CD4-positive, alpha-beta memory T cell (primary cell): ENCODE results near the gene WDR45B. TPM values are rescaled to one million over a fixed set of nuclear protein-coding genes. Genes with fewer than 3 reads are reported as not detected.
A peak's percentile ranks its signal among the peaks of the same experiment; 100 is the strongest.

ENCODE experiments used
- CTCF ChIA-PET: fragments of 350-600 bp; sonication (Branson Sonifier 250); formaldehyde crosslinking; loops from one replicate; lab custom pipeline; 2021; ENCODE audit warnings: inconsistent platforms; ENCODE audit not compliant: partially characterized antibody; lab: Charles Lee
- POLR2A ChIA-PET: fragments of 350-600 bp; sonication (Branson Sonifier 250); formaldehyde crosslinking; loops from one replicate; lab custom pipeline; 2021; ENCODE audit not compliant: partially characterized antibody; lab: Charles Lee
- DNase-seq, 5 donors: peaks; one replicate each; pipeline versions ENCODE4 v3.0.0 to v3.0.0-alpha.2; 2020 to 2022; ENCODE audit warnings: mixed read lengths in 1 of 5
- H3K27ac ChIP-seq: one replicate; pipeline ENCODE4 v1.7.0; 2013; ENCODE audit warnings: low read depth, low read length
- H3K27me3 ChIP-seq: 2 replicates; pipeline ENCODE4 v1.7.0; 2013; ENCODE audit warnings: mild to moderate bottlenecking, low read length, moderate library complexity; ENCODE audit not compliant: insufficient read depth
- H3K36me3 ChIP-seq: 2 replicates; pipeline ENCODE4 v1.7.0; 2013; ENCODE audit warnings: mild to moderate bottlenecking, low read length, moderate library complexity; ENCODE audit not compliant: insufficient read depth
- H3K4me1 ChIP-seq: 2 replicates; pipeline ENCODE4 v1.7.0; 2013; ENCODE audit warnings: mild to moderate bottlenecking, low read length, moderate library complexity; ENCODE audit not compliant: insufficient read depth
- H3K4me3 ChIP-seq, 2 donors: one replicate each; pipeline ENCODE4 v1.7.0; 2013; ENCODE audit warnings: low read length in 2 of 2, mild to moderate bottlenecking in 1 of 2
- H3K9me3 ChIP-seq, 2 donors: one replicate each; pipeline ENCODE4 v1.7.0; 2013; ENCODE audit warnings: low read length in 2 of 2, control low read depth in 1 of 2; ENCODE audit not compliant: control insufficient read depth in 1 of 2
- H3K27ac Mint-ChIP-seq, 7 donors: one replicate each; pipeline ENCODE4 v1.8.0; 2020 to 2021; ENCODE audit warnings: mixed read lengths in 7 of 7, mild to moderate bottlenecking in 6 of 7, inconsistent platforms in 3 of 7, moderate library complexity in 3 of 7
- H3K27me3 Mint-ChIP-seq, 2 donors: one replicate each; pipeline ENCODE4 v1.8.0; 2020 to 2021; ENCODE audit warnings: mixed read lengths in 2 of 2
- H3K36me3 Mint-ChIP-seq, 2 donors: one replicate each; pipeline ENCODE4 v1.8.0; 2020 to 2021; ENCODE audit warnings: mixed read lengths in 2 of 2, inconsistent platforms in 1 of 2, mild to moderate bottlenecking in 1 of 2
- H3K4me1 Mint-ChIP-seq, 4 donors: one replicate each; pipeline ENCODE4 v1.8.0; 2020 to 2021; ENCODE audit warnings: mixed read lengths in 4 of 4, mild to moderate bottlenecking in 1 of 4
- H3K4me3 Mint-ChIP-seq, 8 donors: one replicate each; pipeline ENCODE4 v1.8.0; 2020 to 2021; ENCODE audit warnings: mixed read lengths in 8 of 8, mild to moderate bottlenecking in 7 of 8, moderate library complexity in 6 of 8, inconsistent platforms in 3 of 8
- H3K9me3 Mint-ChIP-seq, 8 donors: one replicate each; pipeline ENCODE4 v1.8.0; 2020 to 2021; ENCODE audit warnings: mixed read lengths in 8 of 8, mild to moderate bottlenecking in 5 of 8, inconsistent platforms in 3 of 8, moderate library complexity in 1 of 8
- intact Hi-C: fragments of 100-400 bp; cut with micrococcal nuclease; formaldehyde crosslinking; loops from one replicate; pipeline ENCODE4 v1.15.1; 2023
- polyA plus RNA-seq, 2 donors: library from polyadenylated mRNA; unstranded; fragments of 300-500 nt; fragmentation: Illumina TruSeq; gene quantifications; one replicate each; pipeline ENCODE4 v1.2.3, GENCODE V29; 2021
- total RNA-seq, 2 experiments: library from RNA; stranded (reverse); gene quantifications; one replicate each; pipeline ENCODE4 v1.2.3, GENCODE V29; 2021

The WDR45B gene
- total and polyA plus RNA-seq, 4 experiments from 2014 or later, result 35.1 to 66.7 (median 57.3) TPM

DNA sequence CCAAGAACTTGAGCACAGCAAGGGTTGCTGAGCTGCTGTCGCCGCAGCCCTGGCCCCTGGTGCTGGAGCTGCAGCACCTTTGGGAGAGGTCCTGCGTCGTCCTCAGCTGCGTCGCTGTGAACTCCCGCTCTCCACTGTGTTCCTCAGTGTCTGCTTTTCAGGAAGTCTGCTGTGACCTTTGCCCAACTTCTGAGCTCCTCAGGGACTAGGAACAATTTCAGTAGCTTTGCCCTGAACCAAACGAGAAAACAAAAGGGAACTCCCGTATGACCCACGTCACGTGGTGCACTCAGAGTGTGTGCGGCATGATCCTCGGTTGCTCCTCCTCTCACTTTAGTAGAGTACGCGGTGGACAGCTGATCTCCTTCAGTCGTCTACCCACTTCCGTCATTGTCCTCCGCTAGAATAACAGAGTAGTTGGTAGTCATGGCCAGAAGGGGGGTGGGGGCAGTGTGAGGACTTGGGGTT lies 44.2 kb downstream of the WDR45B start:
- peaks cover 32% of the 10 kb centered on the region for H3K36me3 ChIP-seq
- Mint-ChIP-seq H3K27me3 (no peaks in the 10 kb centered on the region), H3K4me1 (peaks cover 3 to 14% (median 7%) of the 10 kb centered on the region in 4 donors), H3K27ac (peak overlapping the region in 6 of 7 donors; percentile 15 to 84 (median 65)), H3K4me3 (peak overlapping the region in 1 of 8 donors; percentile 25), H3K9me3 (no peaks in the 10 kb centered on the region), H3K36me3 (peaks cover 48 to 50% of the 10 kb centered on the region in 2 donors)
- H3K27ac ChIP-seq, result no peak overlapping the region
- CTCF ChIA-PET, result no interaction called here
- DNase-seq, result peak in 4 of 5 donors; percentile 18 to 72 (median 34)
- no peaks in the 10 kb centered on the region for H3K27me3 ChIP-seq
- H3K4me3 ChIP-seq, result no peak overlapping the region
- intact Hi-C loops, result no loop called here
- no peaks in the 10 kb centered on the region for H3K4me1 ChIP-seq
- H3K9me3 ChIP-seq, result no peaks in the 10 kb centered on the region
- POLR2A ChIA-PET, result interaction anchor here (1.8 kb wide), 1 partner anchor 12 kb away, joined by 4 read pairs; no protein-coding TSS in a partner anchor

DNA sequence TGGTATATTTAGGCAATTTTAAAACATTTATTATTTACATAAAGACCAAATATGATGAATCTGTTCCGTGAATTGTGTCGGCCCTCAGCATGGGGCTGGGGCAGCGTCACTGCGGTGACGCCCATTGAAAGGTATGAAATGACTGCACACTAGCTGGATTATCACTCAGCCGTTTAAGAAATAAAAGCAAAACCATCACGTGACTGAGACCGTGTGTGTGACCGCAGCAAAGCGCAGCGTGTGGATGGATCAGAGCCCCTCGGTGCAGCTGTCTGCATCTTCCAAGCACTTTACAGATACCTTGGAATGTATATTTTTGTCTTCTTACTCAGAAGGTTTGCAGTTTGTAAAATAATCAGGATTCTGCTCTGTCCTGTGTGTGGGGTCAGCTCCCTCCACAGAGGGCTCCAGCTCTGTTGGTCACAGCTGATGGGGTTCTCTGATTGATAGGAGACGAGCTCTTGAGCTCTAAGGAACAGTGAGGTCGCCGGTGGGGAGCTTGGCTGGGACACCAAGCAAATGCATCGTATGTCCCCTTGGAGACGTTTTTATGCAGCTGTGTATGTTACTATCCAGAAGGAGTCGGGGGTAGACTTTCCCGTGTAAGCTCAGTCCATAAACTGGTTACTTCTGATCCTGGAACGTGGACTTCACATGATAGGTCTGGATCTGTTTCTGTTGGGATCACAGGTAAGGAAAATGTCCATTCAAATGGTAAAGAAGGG lies 45.1 kb downstream of the WDR45B start:
- Histone ChIP-seq H3K27ac (no peak overlapping the region), H3K9me3 (no peaks in the 10 kb centered on the region), H3K4me1 (no peaks in the 10 kb centered on the region), H3K27me3 (no peaks in the 10 kb centered on the region), H3K4me3 (no peak overlapping the region), H3K36me3 (peaks cover 32% of the 10 kb centered on the region)
- peaks cover 3 to 14% (median 7%) of the 10 kb centered on the region in 4 donors for H3K4me1 Mint-ChIP-seq
- ChIA-PET CTCF (no interaction called here), POLR2A (interaction anchor here (1.8 kb wide), 1 partner anchor 11 kb away, joined by 4 read pairs; no protein-coding TSS in a partner anchor)
- H3K9me3 Mint-ChIP-seq, result no peaks in the 10 kb centered on the region
- H3K4me3 Mint-ChIP-seq, result no peak overlapping the region
- peaks cover 45 to 46% of the 10 kb centered on the region in 2 donors for H3K36me3 Mint-ChIP-seq
- H3K27ac Mint-ChIP-seq, result peak overlapping the region in 5 of 7 donors; percentile 32 to 80 (median 61)
- intact Hi-C loops, result no loop called here
- no peak for DNase-seq
- H3K27me3 Mint-ChIP-seq, result no peaks in the 10 kb centered on the region

DNA sequence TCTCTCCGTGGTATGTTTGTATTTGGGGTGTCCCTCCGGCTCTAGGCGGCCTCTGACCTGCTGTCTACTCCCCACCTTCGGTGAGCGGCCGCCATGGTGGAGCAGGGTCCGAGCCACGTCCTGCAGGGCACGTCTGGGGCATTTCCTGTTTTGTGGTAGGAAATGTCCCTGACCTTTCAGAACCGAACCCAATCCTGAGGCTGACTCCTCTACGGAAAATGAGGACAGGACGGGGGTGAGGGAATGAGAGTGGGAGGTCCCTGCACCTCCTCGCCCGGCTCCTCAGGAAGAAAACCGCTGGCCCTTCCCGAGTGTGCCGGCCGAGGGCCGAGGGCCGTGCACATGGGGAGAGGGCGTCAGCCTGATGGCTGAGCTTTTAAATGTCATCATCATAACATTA lies 45.8 kb downstream of the WDR45B start:
- Mint-ChIP-seq H3K27me3 (no peaks in the 10 kb centered on the region), H3K4me3 (no peak overlapping the region)
- H3K36me3 ChIP-seq, result peaks cover 32% of the 10 kb centered on the region

DNA sequence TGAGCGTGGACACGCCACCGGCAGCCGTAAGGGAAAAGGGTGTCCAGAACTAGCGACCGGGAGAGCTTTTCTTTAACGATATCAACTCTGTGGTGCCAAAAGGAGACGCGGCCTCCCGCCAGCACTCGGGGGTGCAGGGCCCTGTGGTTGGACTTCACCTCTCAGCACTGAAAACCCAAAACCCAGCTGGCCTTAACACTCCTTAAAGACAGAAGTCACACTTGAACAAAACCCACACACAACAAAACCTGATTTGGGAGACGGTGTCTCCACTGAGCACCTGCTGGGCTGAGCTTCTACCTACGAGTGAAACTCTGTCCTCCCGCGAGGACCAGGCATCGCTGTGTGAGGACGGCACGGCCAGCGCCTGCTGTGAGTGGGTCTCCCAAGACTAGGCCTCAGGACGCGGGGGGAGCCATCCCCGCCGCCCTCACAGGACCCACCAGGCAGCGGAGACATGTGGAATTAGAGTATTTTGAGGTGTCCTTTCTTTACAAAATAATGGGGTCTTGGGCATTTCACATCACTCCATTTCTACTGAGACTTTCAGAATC lies 46.7 kb downstream of the WDR45B start:
- H3K4me3 ChIP-seq, result no peak overlapping the region
- Mint-ChIP-seq H3K9me3 (no peaks in the 10 kb centered on the region), H3K27ac (no peak overlapping the region), H3K4me1 (peaks cover 6 to 14% (median 8%) of the 10 kb centered on the region in 4 donors), H3K4me3 (no peak overlapping the region), H3K27me3 (no peaks in the 10 kb centered on the region), H3K36me3 (peaks cover 43 to 47% of the 10 kb centered on the region in 2 donors)
- CTCF ChIA-PET, result interaction anchor here (0.8 to 2.0 kb wide), 2 partner anchors 8 to 180 kb away, joined by 3 to 4 read pairs; no protein-coding TSS in a partner anchor
- no peaks in the 10 kb centered on the region for H3K9me3 ChIP-seq
- POLR2A ChIA-PET, result no interaction called here
- no peaks in the 10 kb centered on the region for H3K4me1 ChIP-seq
- H3K27me3 ChIP-seq, result no peaks in the 10 kb centered on the region
- no peak for DNase-seq
- H3K27ac ChIP-seq, result no peak overlapping the region
- intact Hi-C loops, result no loop called here
- peaks cover 32% of the 10 kb centered on the region for H3K36me3 ChIP-seq

More for the DNA sequence above, 45.8 kb downstream of the WDR45B start:
- H3K4me1 Mint-ChIP-seq, result peaks cover 6 to 14% (median 7%) of the 10 kb centered on the region in 4 donors
- intact Hi-C loops, result no loop called here
- Histone ChIP-seq H3K4me3 (no peak overlapping the region), H3K27ac (no peak overlapping the region), H3K27me3 (no peaks in the 10 kb centered on the region), H3K9me3 (no peaks in the 10 kb centered on the region), H3K4me1 (no peaks in the 10 kb centered on the region)
- no peak for DNase-seq
- no peaks in the 10 kb centered on the region for H3K9me3 Mint-ChIP-seq
- CTCF ChIA-PET, result no interaction called here
- POLR2A ChIA-PET, result interaction anchor here (1.8 kb wide), 1 partner anchor 11 kb away, joined by 4 read pairs; no protein-coding TSS in a partner anchor
- H3K27ac Mint-ChIP-seq, result no peak overlapping the region
- H3K36me3 Mint-ChIP-seq, result peaks cover 45 to 49% of the 10 kb centered on the region in 2 donors

DNA sequence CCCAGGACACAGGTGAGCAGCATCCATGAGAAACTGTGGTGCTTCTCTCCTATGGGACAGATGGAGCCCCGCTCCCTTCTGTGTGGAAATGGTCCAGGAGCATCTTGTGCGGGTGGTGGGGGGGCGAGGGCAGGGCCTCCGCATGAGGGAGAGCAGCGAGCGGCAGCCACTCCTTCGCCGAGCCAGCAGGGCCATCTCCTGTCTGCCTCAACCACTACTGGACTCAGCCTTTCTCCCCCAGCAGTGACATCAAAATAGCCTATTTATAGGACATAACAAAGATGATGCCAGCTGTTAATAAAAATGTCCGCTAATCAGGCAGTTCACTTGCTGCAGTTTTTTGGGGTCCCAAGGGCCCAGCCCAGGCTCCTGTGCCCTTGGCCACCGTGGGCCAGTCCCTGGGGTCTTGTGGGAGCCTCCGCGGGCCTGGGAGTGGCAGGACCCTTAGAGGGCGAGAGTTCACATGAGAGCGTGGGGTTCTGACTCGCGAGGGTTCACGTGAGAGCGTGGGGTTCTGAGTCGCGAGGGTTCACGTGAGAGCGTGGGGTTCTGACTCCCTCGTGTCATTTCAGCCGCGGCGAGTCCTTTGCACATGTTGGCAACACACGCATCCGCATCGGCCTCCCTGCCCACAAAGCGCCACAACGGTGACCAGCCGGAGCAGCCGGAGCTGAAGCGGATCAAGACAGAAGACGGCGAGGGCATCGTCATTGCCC lies 47.4 kb downstream of the WDR45B start:
- ChIA-PET CTCF (interaction anchor here (0.8 to 2.0 kb wide), 2 partner anchors 9 to 181 kb away, joined by 3 to 4 read pairs; no protein-coding TSS in a partner anchor), POLR2A (no interaction called here)
- Mint-ChIP-seq H3K36me3 (peaks cover 40 to 43% of the 10 kb centered on the region in 2 donors), H3K27ac (peak overlapping the region in 1 of 7 donors; percentile 47), H3K4me1 (peaks cover 6 to 14% (median 8%) of the 10 kb centered on the region in 4 donors), H3K4me3 (no peak overlapping the region), H3K9me3 (no peaks in the 10 kb centered on the region), H3K27me3 (no peaks in the 10 kb centered on the region)
- no peak for DNase-seq
- no peak overlapping the region for H3K4me3 ChIP-seq
- intact Hi-C loops, result no loop called here
- no peak overlapping the region for H3K27ac ChIP-seq
- no peaks in the 10 kb centered on the region for H3K27me3 ChIP-seq
- no peaks in the 10 kb centered on the region for H3K9me3 ChIP-seq
- H3K36me3 ChIP-seq, result peaks cover 27% of the 10 kb centered on the region
- no peaks in the 10 kb centered on the region for H3K4me1 ChIP-seq

DNA sequence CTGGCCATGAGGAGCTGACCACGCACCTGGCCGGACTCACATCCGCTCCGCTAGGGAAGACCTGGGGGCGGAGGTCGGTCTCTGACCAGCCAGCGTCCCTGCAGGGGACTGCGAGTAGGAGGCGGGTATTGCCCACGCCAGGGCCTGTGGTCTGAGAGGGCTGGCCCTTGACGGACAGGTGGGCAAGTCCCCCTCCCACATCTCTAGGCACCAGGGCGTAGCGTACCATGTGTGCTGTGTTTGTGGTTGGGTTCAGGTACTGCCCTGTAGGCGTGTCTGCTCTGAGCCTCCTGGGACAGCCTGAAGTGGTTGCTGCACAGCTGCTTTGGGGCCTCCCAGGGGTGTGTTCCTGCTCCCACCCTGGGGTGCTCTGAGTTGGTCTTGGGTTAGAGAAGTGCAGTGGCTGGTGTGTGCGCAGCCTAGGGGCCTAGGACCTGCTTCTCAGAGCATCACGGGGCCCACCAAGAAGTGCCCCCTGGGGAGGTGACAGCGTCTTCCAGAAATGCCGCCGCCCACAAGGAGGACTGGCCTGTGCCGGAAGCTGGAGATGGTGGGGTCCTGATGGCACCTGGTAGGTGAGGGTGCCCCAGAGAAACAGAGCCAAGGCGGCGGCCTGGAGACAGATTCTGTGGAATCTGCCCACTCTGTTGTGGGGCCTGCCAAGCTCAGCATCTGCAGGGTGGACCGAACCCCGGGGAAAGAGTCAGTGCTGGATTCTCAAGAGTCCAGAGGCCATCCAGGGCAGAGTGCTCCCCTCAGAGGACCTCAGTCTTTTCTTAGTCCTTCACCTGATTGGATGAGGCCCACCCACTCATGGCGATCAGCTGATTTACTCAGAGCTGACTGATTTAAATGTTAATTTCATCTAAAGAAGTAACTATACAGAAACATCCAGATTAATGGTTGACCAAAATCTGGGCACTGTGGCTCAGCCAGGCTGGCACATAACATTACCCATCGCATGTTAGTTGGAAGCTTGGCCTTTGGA lies 48.3 kb downstream of the WDR45B start:
- Mint-ChIP-seq H3K27me3 (no peaks in the 10 kb centered on the region), H3K9me3 (no peaks in the 10 kb centered on the region), H3K4me1 (peaks cover 6 to 20% (median 8%) of the 10 kb centered on the region in 4 donors), H3K27ac (no peak overlapping the region), H3K4me3 (peak overlapping the region in 1 of 8 donors; percentile 23), H3K36me3 (peaks cover 35 to 36% of the 10 kb centered on the region in 2 donors)
- intact Hi-C loops, result no loop called here
- Histone ChIP-seq H3K36me3 (peaks cover 27% of the 10 kb centered on the region), H3K9me3 (no peaks in the 10 kb centered on the region), H3K27me3 (no peaks in the 10 kb centered on the region), H3K4me1 (peaks cover 5% of the 10 kb centered on the region), H3K27ac (no peak overlapping the region), H3K4me3 (no peak overlapping the region)
- no peak for DNase-seq
- POLR2A ChIA-PET, result no interaction called here
- CTCF ChIA-PET, result interaction anchor here (1.0 to 2.0 kb wide), 2 partner anchors 19 to 182 kb away, joined by 3 to 4 read pairs; no protein-coding TSS in a partner anchor
